OCI-LY7 (cell line): Measurements from ENCODE around the gene ZNF726. TPM values are rescaled to one million over a fixed set of nuclear protein-coding genes. Genes with fewer than 3 reads are reported as not detected.
"Not testable (repeated sequence)": the region's sequence is repeated elsewhere in the genome, so short reads cannot be mapped to it uniquely, and the experiment has no call there.

Experiments used
- BruUV-seq: library from RNA; stranded (reverse); fragments of 400-500 nt; replicated peaks from 2 replicates; lab custom pipeline; 2021; lab: Mats Ljungman, UMichigan
- CTCF ChIA-PET: fragments of 300-600 bp; sonication (Branson Sonifier 250); formaldehyde crosslinking; loops from one replicate; lab custom pipeline; 2022; ENCODE audit warnings: antibody characterized with exemption; ENCODE audit not compliant: unreplicated experiment; lab: Charles Lee
- POLR2A ChIA-PET: fragments of 300-600 bp; sonication (Branson Sonifier 250); formaldehyde crosslinking; loops from one replicate; lab custom pipeline; 2022; ENCODE audit warnings: antibody characterized with exemption; lab: Charles Lee
- DNase-seq: peaks from one replicate; pipeline ENCODE4 v3.0.0-alpha.2; 2015; ENCODE audit warnings: low spot score
- H2AFZ ChIP-seq: fragments of 200-600 bp; sonication (generic), shearing (Covaris generic); 2 replicates; pipeline ENCODE4 v1.6.1; 2014; ENCODE audit warnings: mild to moderate bottlenecking, antibody characterized with exemption, low read length, moderate library complexity
- H3K27ac ChIP-seq: fragments of 200-600 bp; sonication (generic); 2 replicates; pipeline ENCODE4 v1.5.1; 2014; ENCODE audit warnings: mixed run types, low read depth, mild to moderate bottlenecking, moderate library complexity, low read length, inconsistent platforms; ENCODE audit not compliant: poor library complexity, severe bottlenecking
- H3K36me3 ChIP-seq: fragments of 200-600 bp; sonication (generic); 2 replicates; pipeline ENCODE4 v1.6.1; 2014; ENCODE audit warnings: mild to moderate bottlenecking, antibody characterized with exemption, low read length, moderate library complexity, mixed read lengths; ENCODE audit not compliant: insufficient read depth
- H3K4me1 ChIP-seq: fragments of 200-600 bp; sonication (generic); 2 replicates; pipeline ENCODE4 v1.5.1; 2014; ENCODE audit warnings: mild to moderate bottlenecking, low read length; ENCODE audit not compliant: insufficient read depth, poor library complexity, severe bottlenecking
- H3K4me2 ChIP-seq: fragments of 200-600 bp; sonication (generic); 2 replicates; pipeline ENCODE4 v1.6.1; 2014; ENCODE audit warnings: mild to moderate bottlenecking, low read length
- H3K4me3 ChIP-seq: fragments of 200-600 bp; sonication (generic); 2 replicates; pipeline ENCODE4 v1.5.1; 2014; ENCODE audit warnings: mild to moderate bottlenecking, low read depth, low read length; ENCODE audit not compliant: poor library complexity, severe bottlenecking
- H3K79me2 ChIP-seq: fragments of 200-600 bp; sonication (generic); 2 replicates; pipeline ENCODE4 v1.6.1; 2016; ENCODE audit warnings: low read depth, mild to moderate bottlenecking, low read length, moderate library complexity, mixed read lengths; ENCODE audit not compliant: insufficient read depth
- H3K9me2 ChIP-seq: fragments of 200-600 bp; sonication (generic); 2 replicates; pipeline ENCODE4 v1.6.1; 2016; ENCODE audit warnings: mild to moderate bottlenecking, low read length, mixed read lengths; ENCODE audit not compliant: insufficient read depth
- H3K9me3 ChIP-seq: fragments of 200-600 bp; sonication (generic); 2 replicates; pipeline ENCODE4 v1.6.1; 2014; ENCODE audit warnings: mild to moderate bottlenecking, mixed run types, low read length, mixed read lengths
- H4K20me1 ChIP-seq: fragments of 200-600 bp; sonication (generic); 2 replicates; pipeline ENCODE4 v1.6.1; 2014; ENCODE audit warnings: mild to moderate bottlenecking, antibody characterized with exemption, low read length, moderate library complexity, mixed read lengths; ENCODE audit not compliant: insufficient read depth
- CTCF ChIP-seq: fragments of 200-600 bp; sonication (generic); conservative IDR thresholded peaks from 2 replicates; pipeline ENCODE4 v1.5.1; 2014; ENCODE audit warnings: mild to moderate bottlenecking, antibody characterized with exemption, low read length, moderate library complexity, mixed read lengths
- EZH2phosphoT487 ChIP-seq: fragments of 200-600 bp; sonication (generic); IDR thresholded peaks from 2 replicates; pipeline ENCODE4 v1.6.1; 2018; ENCODE audit warnings: low read depth, borderline replicate concordance, mild to moderate bottlenecking, mixed run types, antibody characterized with exemption, low read length, moderate library complexity, mixed read lengths
- intact Hi-C: fragments of 100-400 bp; cut with micrococcal nuclease; formaldehyde crosslinking; loops from one replicate; pipeline ENCODE4 v1.10.0; 2022; ENCODE audit not compliant: unreplicated experiment
- total RNA-seq, 2 experiments: library from RNA; depleted of rRNA in 1 of 2; stranded (reverse); fragments of >200 nt in 1 of 2; shearing (Covaris generic) in 1 of 2; gene quantifications; 2 replicates each; pipeline ENCODE4 v1.2.3, GENCODE V29; 2014 to 2022

ZNF726 gene
- total RNA-seq, 2 experiments from 2014 or later: 22.7 to 24.9 TPM

- TF ChIP-seq CTCF (no peak), EZH2phosphoT487 (no peak)
- H3K4me2 ChIP-seq: no peak overlapping the region
- CTCF ChIA-PET: no interaction called here
- no peak overlapping the region for H2AFZ ChIP-seq
- H3K9me2 ChIP-seq: no peaks in the 10 kb centered on the region
- no peaks in the 10 kb centered on the region for H3K79me2 ChIP-seq
- POLR2A ChIA-PET: interaction anchor here (0.6 kb wide), 1 partner anchor 32 kb away, joined by 5 read pairs; the partner anchor contains the start of gene ZNF726
- intact Hi-C loops: no loop called here
- no peaks in the 10 kb centered on the region for H4K20me1 ChIP-seq
- no peak overlapping the region for H3K27ac ChIP-seq
- no peaks in the 10 kb centered on the region for H3K36me3 ChIP-seq
- no peaks in the 10 kb centered on the region for H3K4me1 ChIP-seq
- DNase-seq: no peak
- no peak overlapping the region for H3K4me3 ChIP-seq
- BruUV-seq: no TSS peak
- H3K9me3 ChIP-seq: no peaks in the 10 kb centered on the region
Measured at GRCh38 chr19:23882493-23882892, 32.2 kb upstream of the ZNF726 start.

- intact Hi-C loops: no loop called here
- Histone ChIP-seq H3K4me3 (no peak overlapping the region), H3K9me2 (no peaks in the 10 kb centered on the region), H3K27ac (no peak overlapping the region), H3K79me2 (no peaks in the 10 kb centered on the region), H3K4me2 (no peak overlapping the region), H3K36me3 (no peaks in the 10 kb centered on the region), H3K4me1 (no peaks in the 10 kb centered on the region), H3K9me3 (no peaks in the 10 kb centered on the region), H4K20me1 (no peaks in the 10 kb centered on the region), H2AFZ (no peak overlapping the region)
- no peak for TF ChIP-seq EZH2phosphoT487
- no peak for TF ChIP-seq CTCF
- no TSS peak for BruUV-seq
- POLR2A ChIA-PET: no interaction called here
- CTCF ChIA-PET: no interaction called here
- DNase-seq: no peak
Measured at GRCh38 chr19:23884363-23884762, 30.3 kb upstream of the ZNF726 start.

- CTCF ChIA-PET: no interaction called here
- no peaks in the 10 kb centered on the region for H3K9me3 ChIP-seq
Measured at GRCh38 chr19:23887642-23888041, 27.0 kb upstream of the ZNF726 start.

GRCh38 chr19:23896096-23896495, 18.6 kb upstream of the ZNF726 start:
- POLR2A ChIA-PET, H4K20me1 ChIP-seq, H3K27ac ChIP-seq, CTCF ChIA-PET, H3K4me3 ChIP-seq, H3K9me3 ChIP-seq, H2AFZ ChIP-seq, H3K79me2 ChIP-seq, DNase-seq, H3K9me2 ChIP-seq, intact Hi-C loops, H3K4me2 ChIP-seq, H3K36me3 ChIP-seq, H3K4me1 ChIP-seq, BruUV-seq: not testable (repeated sequence)

More at GRCh38 chr19:23887642-23888041, 27.0 kb upstream of the ZNF726 start:
- H4K20me1 ChIP-seq: no peaks in the 10 kb centered on the region
- H3K4me1 ChIP-seq: no peaks in the 10 kb centered on the region
- BruUV-seq: no TSS peak
- no peak for DNase-seq
- H3K4me3 ChIP-seq: no peak overlapping the region
- POLR2A ChIA-PET: interaction anchor here (0.7 kb wide), 1 partner anchor 1609 kb away, joined by 3 read pairs; no protein-coding TSS in a partner anchor
- H3K4me2 ChIP-seq: no peak overlapping the region
- intact Hi-C loops: no loop called here
- H2AFZ ChIP-seq: no peak overlapping the region
- H3K9me2 ChIP-seq: no peaks in the 10 kb centered on the region
- H3K27ac ChIP-seq: no peak overlapping the region
- TF ChIP-seq EZH2phosphoT487 (no peak), CTCF (no peak)
- H3K36me3 ChIP-seq: no peaks in the 10 kb centered on the region
- no peaks in the 10 kb centered on the region for H3K79me2 ChIP-seq
